ENCODE results near the gene MAN1B1.
A peak's percentile ranks its signal among the peaks of the same experiment; 100 is the strongest.

- TF ChIP-seq TAF1 (IDR thresholded peaks at IDR 0.05; ENCODE audit: borderline replicate concordance, insufficient read depth, low read length), result no peak
- no peak for TF ChIP-seq POLR2AphosphoS5 (IDR thresholded peaks at IDR 0.05; ENCODE audit: low read depth, low read length)
- peak; percentile 44; the same call in 1 of the 2 replicates for TF ChIP-seq SIN3A (IDR thresholded peaks at IDR 0.05; ENCODE audit: borderline replicate concordance, insufficient read depth, low read length)
- peak; percentile 87 to 96 for TF ChIP-seq REST (IDR thresholded peaks at IDR 0.05; ENCODE audit: insufficient read depth in 1 of 2, low read depth in 2 of 2, low read length in 2 of 2)
- no peak for TF ChIP-seq FOXP2 (optimal IDR thresholded peaks at IDR 0.05; ENCODE audit: borderline replicate concordance, extremely low read depth, extremely low read length, insufficient read depth)
Measured at GRCh38 chr9:137138722-137139467, 52.1 kb downstream of the MAN1B1 start, which contains the start of gene GRIN1.
